ENCODE data around the gene ARHGAP42.

DNA sequence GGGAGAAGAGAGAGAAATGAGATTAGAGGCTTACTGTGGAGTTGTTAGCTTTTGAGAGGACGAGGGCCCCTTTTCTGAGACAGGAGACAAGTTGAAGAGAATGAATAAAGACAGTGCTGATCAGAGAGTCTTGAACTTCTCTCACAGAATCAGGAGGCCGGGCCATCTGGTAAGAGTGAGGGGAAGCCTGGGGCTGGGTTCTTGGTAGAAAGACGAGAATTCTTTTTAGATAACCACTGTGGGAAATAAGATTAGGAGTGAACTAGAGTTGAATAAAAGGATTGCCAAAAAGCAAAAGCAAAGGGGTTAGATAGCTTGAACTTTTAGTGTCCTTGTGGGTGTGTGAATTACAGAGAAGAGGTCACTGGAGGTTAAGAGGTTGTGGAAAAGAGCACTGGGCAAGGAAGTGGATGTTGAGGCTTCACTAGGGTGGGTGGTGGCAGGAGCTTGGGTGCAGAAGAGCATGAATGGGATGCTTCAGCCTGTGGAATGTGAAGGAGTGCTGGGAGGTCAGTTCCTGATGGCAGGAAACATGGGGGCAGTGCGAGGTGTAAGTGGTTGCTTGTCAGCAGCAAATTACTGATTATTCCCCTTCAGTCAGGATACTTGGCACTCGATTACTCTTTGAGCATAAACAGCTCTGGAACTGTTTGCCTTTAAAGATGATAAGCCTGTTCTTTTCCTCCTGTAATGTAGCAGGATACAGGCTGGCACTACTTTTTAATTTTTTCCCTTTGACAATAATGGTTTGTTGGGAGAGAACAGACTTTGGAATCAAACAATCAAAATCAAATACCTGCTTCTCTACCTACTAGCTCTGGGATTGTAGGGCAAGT lies 98.3 kb downstream of the ARHGAP42 start:
- TF ChIP-seq EZH2 (IDR thresholded peaks at IDR 0.05; ENCODE audit: insufficient read depth, poor library complexity, severe bottlenecking), result no peak
- TF ChIP-seq EZH2phosphoT487 (IDR thresholded peaks at IDR 0.05; ENCODE audit: insufficient read depth, low read depth), result no peak
